GM18508 (cell line): ENCODE results near the gene PACSIN2.

Source experiments
- ATAC-seq: cut with Tn5 transposase; IDR thresholded peaks from one replicate; pipeline ENCODE4 v1.9.1; 2021; ENCODE audit warnings: moderate number of reproducible peaks; ENCODE audit not compliant: insufficient read depth, unreplicated experiment

PACSIN2 gene

GRCh38 chr22:42994276-42994916 lies 20.6 kb downstream of the PACSIN2 start:
- ATAC-seq, result no peak

GRCh38 chr22:42993651-42994275 lies 21.2 kb downstream of the PACSIN2 start:
- no peak for ATAC-seq

- no peak for ATAC-seq
Measured at GRCh38 chr22:42992886-42993479, 22.0 kb downstream of the PACSIN2 start.

- no peak for ATAC-seq
Measured at GRCh38 chr22:42992092-42992491, 22.9 kb downstream of the PACSIN2 start.

- ATAC-seq, result no peak
Measured at GRCh38 chr22:42991010-42991651, 23.8 kb downstream of the PACSIN2 start.

GRCh38 chr22:42990131-42990838 lies 24.7 kb downstream of the PACSIN2 start:
- ATAC-seq, result no peak

- no peak for ATAC-seq
Measured at GRCh38 chr22:42986115-42986514, 28.8 kb downstream of the PACSIN2 start.

GRCh38 chr22:42985531-42985905 lies 29.4 kb downstream of the PACSIN2 start:
- no peak for ATAC-seq

- no peak for ATAC-seq
Measured at GRCh38 chr22:42984814-42985530, 30.0 kb downstream of the PACSIN2 start.

GRCh38 chr22:42984397-42984796 lies 30.6 kb downstream of the PACSIN2 start:
- no peak for ATAC-seq

GRCh38 chr22:42983470-42983869 lies 31.5 kb downstream of the PACSIN2 start:
- no peak for ATAC-seq

- no peak for ATAC-seq
Measured at GRCh38 chr22:42979606-42980005, 35.3 kb downstream of the PACSIN2 start.

GRCh38 chr22:42978453-42979103 lies 36.4 kb downstream of the PACSIN2 start:
- ATAC-seq, result no peak

- no peak for ATAC-seq
Measured at GRCh38 chr22:42977569-42977968, 37.4 kb downstream of the PACSIN2 start.

- no peak for ATAC-seq
Measured at GRCh38 chr22:42976217-42976933, 38.6 kb downstream of the PACSIN2 start.

- no peak for ATAC-seq
Measured at GRCh38 chr22:42974223-42974622, 40.7 kb downstream of the PACSIN2 start.

- no peak for ATAC-seq
Measured at GRCh38 chr22:42973536-42973881, 41.4 kb downstream of the PACSIN2 start.

GRCh38 chr22:42972649-42973535 lies 42.1 kb downstream of the PACSIN2 start:
- no peak for ATAC-seq
